Skeletal muscle satellite cell (primary cell): ENCODE measurements around the gene CAPN9.
A peak's percentile ranks its signal among the peaks of the same experiment; 100 is the strongest.

ENCODE experiments used
- H3K27me3 ChIP-seq: 2 replicates; pipeline ENCODE4 v1.7.0; 2013; ENCODE audit warnings: low read length; ENCODE audit not compliant: control insufficient read depth, insufficient read depth
- H3K36me3 ChIP-seq: 2 replicates; pipeline ENCODE4 v1.7.0; 2013; ENCODE audit warnings: mild to moderate bottlenecking, control low read depth, low read length; ENCODE audit not compliant: insufficient read depth
- H3K4me1 ChIP-seq: 2 replicates; pipeline ENCODE4 v1.7.0; 2013; ENCODE audit warnings: low read length; ENCODE audit not compliant: control insufficient read depth, insufficient read depth
- H3K4me2 ChIP-seq: 2 replicates; pipeline ENCODE4 v1.7.0; 2013; ENCODE audit warnings: mild to moderate bottlenecking, low read length
- H3K4me3 ChIP-seq: 2 replicates; pipeline ENCODE4 v1.7.0; 2013; ENCODE audit warnings: low read length
- H3K9ac ChIP-seq: 2 replicates; pipeline ENCODE4 v1.7.0; 2013; ENCODE audit warnings: mild to moderate bottlenecking, low read depth, low read length, moderate library complexity
- H3K9me3 ChIP-seq: replicated peaks from 2 replicates; pipeline ENCODE4 v1.7.0; 2013; ENCODE audit warnings: mild to moderate bottlenecking, control low read depth, low read length

The CAPN9 gene

GRCh38 chr1:230824919-230825721 lies 77.9 kb downstream of the CAPN9 start:
- Histone ChIP-seq H3K9me3 (no peaks in the 10 kb centered on the region), H3K9ac (peak overlapping the region; percentile 36), H3K27me3 (no peaks in the 10 kb centered on the region), H3K36me3 (no peaks in the 10 kb centered on the region), H3K4me3 (peak overlapping the region; percentile 24), H3K4me1 (peaks cover 46% of the 10 kb centered on the region), H3K4me2 (peak overlapping the region; percentile 23)

GRCh38 chr1:230825761-230826160 lies 78.6 kb downstream of the CAPN9 start:
- Histone ChIP-seq H3K9me3 (no peaks in the 10 kb centered on the region), H3K4me3 (no peak overlapping the region), H3K4me1 (peaks cover 46% of the 10 kb centered on the region), H3K4me2 (peak overlapping the region; percentile 23), H3K36me3 (no peaks in the 10 kb centered on the region), H3K27me3 (no peaks in the 10 kb centered on the region), H3K9ac (peak overlapping the region; percentile 36)

DNA sequence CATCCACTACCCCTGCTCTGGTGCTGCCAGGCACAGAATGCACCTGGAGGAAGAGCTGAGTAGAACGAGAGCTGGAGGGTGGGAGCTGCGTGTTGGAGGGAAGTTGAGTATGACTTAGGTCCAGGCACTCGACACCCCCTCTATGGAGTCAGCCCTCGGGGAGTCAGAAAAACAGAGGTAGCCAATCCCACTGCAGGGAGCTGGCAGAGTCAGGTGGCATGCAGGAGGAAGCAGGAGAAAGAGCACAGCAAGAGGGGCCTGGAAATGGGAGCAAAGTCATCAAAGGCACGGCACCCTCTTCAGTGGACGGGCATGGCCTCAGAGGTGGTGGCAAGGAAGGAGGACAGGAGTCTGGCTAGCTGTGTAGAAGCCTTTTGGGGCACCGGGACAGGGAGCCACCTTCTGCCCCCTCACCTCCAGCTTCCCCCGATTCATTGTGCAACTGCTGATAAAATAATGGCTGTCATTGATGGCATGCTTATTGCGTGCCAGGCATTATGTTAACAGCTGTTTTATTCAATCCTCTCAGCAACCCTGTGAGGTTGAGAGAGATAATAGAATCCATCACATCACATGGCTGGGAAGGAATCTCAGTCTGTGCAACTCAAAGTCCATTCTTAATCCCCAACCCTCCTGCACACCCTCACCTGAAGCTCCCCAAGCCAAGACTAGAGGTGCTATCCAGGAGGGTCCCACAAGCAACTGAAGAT lies 79.1 kb downstream of the CAPN9 start:
- Histone ChIP-seq H3K4me1 (peaks cover 46% of the 10 kb centered on the region), H3K4me3 (no peak overlapping the region)

DNA sequence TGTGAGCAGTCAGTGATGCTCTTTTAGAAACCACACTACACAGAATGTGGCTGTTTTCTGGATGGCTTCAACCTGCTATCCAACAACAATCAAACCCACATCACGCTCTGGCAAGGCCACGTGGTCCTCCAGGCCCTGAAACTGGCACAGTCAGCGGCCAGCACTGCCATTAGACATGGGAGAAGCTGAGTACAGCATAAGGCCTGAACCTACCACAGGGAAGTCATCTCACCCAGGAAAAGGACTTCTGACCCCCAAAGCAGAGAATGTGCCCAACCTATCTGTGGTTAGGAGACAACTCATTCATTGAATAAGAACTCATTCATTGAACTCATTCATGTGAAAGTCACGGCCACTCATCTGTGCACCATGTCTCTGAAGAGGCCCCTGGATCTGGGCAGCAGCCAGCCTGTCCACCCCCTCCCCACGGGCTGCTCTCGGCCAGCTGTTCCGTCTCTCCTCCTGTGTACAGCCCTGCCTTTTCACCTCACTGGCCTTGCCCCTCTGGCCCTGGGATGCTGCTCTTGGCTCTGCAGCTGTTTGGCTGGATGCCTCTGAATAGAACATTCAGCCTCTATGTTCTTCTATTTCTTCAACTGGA lies 80.0 kb downstream of the CAPN9 start:
- Histone ChIP-seq H3K36me3 (no peaks in the 10 kb centered on the region), H3K27me3 (no peaks in the 10 kb centered on the region), H3K9me3 (no peaks in the 10 kb centered on the region), H3K4me3 (no peak overlapping the region), H3K4me2 (peak overlapping the region; percentile 2), H3K9ac (peak overlapping the region; percentile 35), H3K4me1 (peaks cover 50% of the 10 kb centered on the region)

More for the DNA sequence above, 79.1 kb downstream of the CAPN9 start:
- Histone ChIP-seq H3K36me3 (no peaks in the 10 kb centered on the region), H3K27me3 (no peaks in the 10 kb centered on the region), H3K9me3 (no peaks in the 10 kb centered on the region), H3K4me2 (peak overlapping the region; percentile 23), H3K9ac (peak overlapping the region; percentile 36)

- H3K9me3 ChIP-seq, result no peaks in the 10 kb centered on the region
- peak overlapping the region; percentile 2 for H3K4me2 ChIP-seq
- no peaks in the 10 kb centered on the region for H3K36me3 ChIP-seq
- H3K9ac ChIP-seq, result peak overlapping the region; percentile 0
- H3K4me3 ChIP-seq, result no peak overlapping the region
- no peaks in the 10 kb centered on the region for H3K27me3 ChIP-seq
- peaks cover 56% of the 10 kb centered on the region for H3K4me1 ChIP-seq
Observed at GRCh38 chr1:230827801-230828200, 80.6 kb downstream of the CAPN9 start.

GRCh38 chr1:230828421-230828820 lies 81.2 kb downstream of the CAPN9 start:
- Histone ChIP-seq H3K27me3 (no peaks in the 10 kb centered on the region), H3K4me1 (peaks cover 57% of the 10 kb centered on the region), H3K4me2 (no peak overlapping the region), H3K9ac (no peak overlapping the region), H3K9me3 (no peaks in the 10 kb centered on the region), H3K36me3 (no peaks in the 10 kb centered on the region), H3K4me3 (no peak overlapping the region)

DNA sequence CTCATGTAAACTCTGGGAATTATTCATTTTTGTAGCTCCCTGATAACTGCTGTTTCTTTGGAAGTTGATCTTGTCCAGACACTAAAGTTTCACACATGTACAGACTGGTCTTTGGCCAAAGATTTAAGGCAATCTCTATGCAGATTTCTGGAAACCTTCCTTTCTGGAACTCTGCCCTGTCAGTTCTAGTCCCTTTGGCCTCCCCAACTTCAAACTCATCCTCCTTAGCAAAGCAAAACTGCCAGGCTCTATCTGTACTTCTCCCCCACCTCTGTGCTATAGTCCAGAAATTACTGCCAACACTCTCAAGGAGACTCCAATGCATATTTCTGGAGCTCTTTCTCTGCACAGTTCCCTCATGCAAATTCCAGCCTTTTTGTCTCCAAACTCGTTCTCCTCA lies 84.6 kb downstream of the CAPN9 start:
- Histone ChIP-seq H3K4me3 (no peak overlapping the region), H3K9ac (no peak overlapping the region), H3K4me2 (no peak overlapping the region), H3K27me3 (no peaks in the 10 kb centered on the region), H3K9me3 (no peaks in the 10 kb centered on the region), H3K4me1 (peaks cover 28% of the 10 kb centered on the region), H3K36me3 (no peaks in the 10 kb centered on the region)

DNA sequence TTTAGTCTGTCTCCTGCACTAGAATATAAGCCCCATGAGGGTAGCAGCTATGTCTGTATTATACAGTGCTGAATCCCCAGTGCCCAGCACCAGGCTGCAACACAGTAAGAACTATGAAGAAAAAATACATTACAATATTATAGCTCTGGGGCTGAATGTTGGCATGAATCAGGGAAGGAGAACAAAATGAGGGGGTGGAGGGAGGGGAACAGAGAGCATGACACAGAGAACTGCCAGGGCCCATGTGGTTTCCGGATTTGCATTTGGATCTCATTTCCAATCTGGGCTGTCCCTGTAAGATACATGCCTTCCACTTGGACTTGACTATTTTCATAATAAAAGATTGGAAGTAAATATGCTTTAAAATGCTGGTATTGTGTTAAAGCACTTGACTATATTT lies 85.3 kb downstream of the CAPN9 start:
- H3K4me2 ChIP-seq, result peak overlapping the region; percentile 30
- no peak overlapping the region for H3K4me3 ChIP-seq
- peaks cover 21% of the 10 kb centered on the region for H3K4me1 ChIP-seq
- H3K9me3 ChIP-seq, result no peaks in the 10 kb centered on the region
- H3K9ac ChIP-seq, result no peak overlapping the region
- no peaks in the 10 kb centered on the region for H3K27me3 ChIP-seq
- no peaks in the 10 kb centered on the region for H3K36me3 ChIP-seq

DNA sequence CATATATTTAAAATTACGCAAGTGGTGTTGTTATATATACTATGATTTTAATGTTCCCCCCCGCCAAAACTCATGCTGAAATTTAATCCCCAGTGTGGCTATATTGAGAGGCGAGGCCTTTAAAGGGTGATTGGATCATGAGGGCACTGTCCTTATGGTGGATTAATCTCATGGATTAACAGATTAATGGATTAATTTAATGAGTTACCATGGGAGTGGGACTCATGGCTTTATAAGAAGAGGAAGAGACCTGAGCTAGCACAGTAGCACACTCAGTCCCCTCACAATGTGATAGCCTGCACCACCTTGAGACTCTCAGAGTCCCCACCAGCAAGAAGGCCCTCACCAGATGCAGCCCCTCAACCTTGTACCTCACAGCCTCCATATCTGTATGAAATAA lies 86.3 kb downstream of the CAPN9 start:
- Histone ChIP-seq H3K4me2 (no peak overlapping the region), H3K4me3 (no peak overlapping the region), H3K36me3 (no peaks in the 10 kb centered on the region), H3K9me3 (no peaks in the 10 kb centered on the region), H3K4me1 (peaks cover 11% of the 10 kb centered on the region), H3K9ac (no peak overlapping the region), H3K27me3 (no peaks in the 10 kb centered on the region)

- no peak overlapping the region for H3K4me2 ChIP-seq
- H3K4me3 ChIP-seq, result no peak overlapping the region
- H3K36me3 ChIP-seq, result no peaks in the 10 kb centered on the region
- H3K9me3 ChIP-seq, result no peaks in the 10 kb centered on the region
- H3K4me1 ChIP-seq, result peaks cover 11% of the 10 kb centered on the region
- H3K27me3 ChIP-seq, result no peaks in the 10 kb centered on the region
- no peak overlapping the region for H3K9ac ChIP-seq
Observed at GRCh38 chr1:230834292-230834691, 87.1 kb downstream of the CAPN9 start.

DNA sequence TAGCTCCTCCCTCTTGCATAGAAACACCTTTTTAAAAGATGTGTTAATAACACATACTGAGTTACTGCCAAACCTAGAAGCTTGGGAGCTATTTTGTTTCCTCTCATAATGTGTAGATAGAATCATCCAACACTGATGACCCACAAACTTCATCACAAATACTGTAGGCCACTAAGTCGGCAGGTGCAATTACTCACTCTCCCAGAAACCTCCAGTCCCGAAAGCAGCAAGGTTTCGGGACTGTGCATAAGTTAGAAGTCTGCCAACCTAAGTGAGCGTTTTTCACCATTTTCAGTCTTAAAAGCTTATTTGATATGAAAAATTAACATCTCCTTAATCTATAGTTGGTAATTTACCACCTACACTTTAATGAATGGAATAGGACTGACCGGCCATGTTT lies 89.2 kb downstream of the CAPN9 start:
- Histone ChIP-seq H3K27me3 (no peaks in the 10 kb centered on the region), H3K4me3 (no peak overlapping the region), H3K9me3 (no peaks in the 10 kb centered on the region), H3K36me3 (peaks cover 3% of the 10 kb centered on the region), H3K4me2 (no peak overlapping the region), H3K4me1 (peaks cover 11% of the 10 kb centered on the region), H3K9ac (no peak overlapping the region)
